Measurements from ENCODE around the gene SEMA5B. TPM values are rescaled to one million over a fixed set of nuclear protein-coding genes. Genes with fewer than 3 reads are reported as not detected.

The SEMA5B gene
- total RNA-seq, 2 donors from 2014 or later: 0.51 to 3.5 TPM

DNA sequence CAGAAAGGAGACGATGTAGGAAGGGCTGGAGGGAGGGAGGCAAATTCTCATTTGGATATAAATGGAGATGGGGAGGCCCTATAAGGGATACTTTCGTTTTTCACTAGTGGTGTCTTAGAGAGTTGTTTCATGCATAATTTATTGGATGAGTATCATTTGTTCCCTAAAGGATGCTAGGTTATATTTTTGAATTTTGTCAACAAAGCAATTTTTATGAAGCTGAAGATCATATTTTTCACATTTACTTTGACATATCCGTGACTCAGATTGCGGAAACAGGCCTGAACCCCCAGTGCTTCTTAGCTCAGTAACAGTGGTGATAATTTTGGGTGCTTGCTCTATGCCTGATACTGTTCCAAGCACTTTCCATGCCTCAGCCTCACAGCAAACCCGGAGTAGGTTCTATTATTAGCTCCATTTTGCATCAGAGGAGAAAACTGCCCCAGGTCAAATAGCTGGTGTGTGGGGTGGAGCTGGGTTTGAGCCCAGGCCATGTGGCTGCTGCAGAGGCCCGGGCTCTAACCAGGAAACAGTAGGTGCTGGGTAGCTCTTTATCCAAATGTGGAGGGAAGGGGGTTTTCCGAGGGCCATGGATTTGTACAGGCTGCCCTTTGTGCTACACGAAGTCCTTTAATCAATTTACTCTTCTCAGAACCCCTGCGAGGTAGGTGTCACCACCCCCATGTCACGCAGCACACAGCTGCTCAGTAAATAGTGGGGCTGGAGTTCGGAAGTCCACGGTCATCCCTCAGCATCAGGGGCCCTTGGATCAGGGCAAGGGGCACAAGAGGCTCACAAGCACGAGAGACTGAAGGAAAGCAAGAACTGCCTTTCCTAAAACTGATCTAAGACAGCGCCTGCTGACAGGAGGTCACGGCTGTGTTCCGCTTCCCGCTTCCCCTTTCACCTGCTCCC lies 133.6 kb downstream of the SEMA5B start:
- Histone ChIP-seq H3K36me3 (no peaks in the 10 kb centered on the region), H3K27me3 (no peaks in the 10 kb centered on the region), H3K4me3 (no peak overlapping the region), H3K4me1 (peaks cover 0 to 12% of the 10 kb centered on the region in 2 donors), H3K9me3 (no peaks in the 10 kb centered on the region), H3K27ac (no peak overlapping the region)
- TF ChIP-seq, protein P1, sequence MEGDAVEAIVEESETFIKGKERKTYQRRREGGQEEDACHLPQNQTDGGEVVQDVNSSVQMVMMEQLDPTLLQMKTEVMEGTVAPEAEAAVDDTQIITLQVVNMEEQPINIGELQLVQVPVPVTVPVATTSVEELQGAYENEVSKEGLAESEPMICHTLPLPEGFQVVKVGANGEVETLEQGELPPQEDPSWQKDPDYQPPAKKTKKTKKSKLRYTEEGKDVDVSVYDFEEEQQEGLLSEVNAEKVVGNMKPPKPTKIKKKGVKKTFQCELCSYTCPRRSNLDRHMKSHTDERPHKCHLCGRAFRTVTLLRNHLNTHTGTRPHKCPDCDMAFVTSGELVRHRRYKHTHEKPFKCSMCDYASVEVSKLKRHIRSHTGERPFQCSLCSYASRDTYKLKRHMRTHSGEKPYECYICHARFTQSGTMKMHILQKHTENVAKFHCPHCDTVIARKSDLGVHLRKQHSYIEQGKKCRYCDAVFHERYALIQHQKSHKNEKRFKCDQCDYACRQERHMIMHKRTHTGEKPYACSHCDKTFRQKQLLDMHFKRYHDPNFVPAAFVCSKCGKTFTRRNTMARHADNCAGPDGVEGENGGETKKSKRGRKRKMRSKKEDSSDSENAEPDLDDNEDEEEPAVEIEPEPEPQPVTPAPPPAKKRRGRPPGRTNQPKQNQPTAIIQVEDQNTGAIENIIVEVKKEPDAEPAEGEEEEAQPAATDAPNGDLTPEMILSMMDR (IDR thresholded peaks at IDR 0.05): no peak
- no peak for DNase-seq (ENCODE audit: low spot score)

DNA sequence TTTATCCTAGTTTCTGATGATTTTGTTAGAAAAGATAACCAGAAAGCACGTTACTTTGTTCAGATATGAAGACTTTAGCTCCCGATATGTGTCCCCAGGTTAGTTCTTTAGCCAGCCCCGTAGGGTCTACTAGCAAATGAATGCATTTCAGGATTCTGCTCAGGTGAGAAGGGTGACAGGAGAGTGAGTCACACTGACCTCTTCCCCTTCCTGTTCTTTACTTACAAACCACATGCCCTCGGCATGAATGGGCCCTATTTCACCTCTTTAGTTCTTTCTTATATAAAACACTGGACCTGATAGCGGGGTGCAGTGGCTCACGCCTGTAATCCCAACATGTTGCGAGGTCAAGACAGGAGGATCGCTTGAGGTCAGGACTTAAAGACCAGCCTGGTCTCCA lies 134.3 kb downstream of the SEMA5B start:
- no peaks in the 10 kb centered on the region for H3K36me3 ChIP-seq
- TF ChIP-seq, protein P1 (IDR thresholded peaks at IDR 0.05): no peak
- H3K4me3 ChIP-seq: no peak overlapping the region
- H3K27ac ChIP-seq: no peak overlapping the region
- no peaks in the 10 kb centered on the region for H3K27me3 ChIP-seq
- no peak for DNase-seq (ENCODE audit: low spot score)
- no peaks in the 10 kb centered on the region for H3K9me3 ChIP-seq
- H3K4me1 ChIP-seq: peaks cover 0 to 12% of the 10 kb centered on the region in 2 donors

DNA sequence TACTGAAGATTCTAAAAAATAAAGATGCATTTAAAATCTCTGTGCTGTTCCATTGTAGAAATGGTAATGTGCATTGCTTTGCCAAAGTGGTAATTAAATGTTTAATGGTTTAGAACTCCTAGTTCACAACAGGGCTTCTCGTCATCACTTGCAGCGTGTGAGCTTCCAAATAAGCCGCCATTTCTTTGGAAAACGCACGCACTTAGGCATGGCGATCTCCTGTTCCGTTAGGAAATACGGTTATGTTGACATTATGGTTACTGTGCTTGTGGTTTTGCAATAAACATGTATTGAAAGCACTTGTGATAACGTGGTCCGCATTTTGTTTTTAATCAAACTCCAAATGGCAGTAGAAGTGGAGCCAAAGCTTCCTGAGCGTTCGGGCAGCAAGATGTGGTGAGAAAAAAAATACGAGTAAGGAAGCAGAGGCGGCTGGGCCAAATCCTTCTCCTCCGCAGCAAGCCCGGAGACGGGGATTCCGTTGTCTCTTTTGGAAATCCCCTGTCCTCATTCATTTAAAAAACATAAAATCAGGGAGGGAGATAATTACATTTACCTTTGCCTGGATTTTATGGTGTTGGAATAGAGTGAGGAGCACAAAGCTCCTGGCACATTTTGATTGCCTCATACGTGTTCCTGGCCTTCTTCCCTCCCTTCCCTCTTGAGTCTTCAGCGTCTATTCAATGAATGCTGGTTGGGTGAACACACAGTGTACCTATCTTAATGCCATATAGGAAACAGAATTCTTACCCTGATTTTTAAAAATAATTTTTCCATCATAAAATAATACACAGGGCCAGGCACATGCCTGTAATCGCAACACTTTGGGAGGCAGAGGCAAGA lies 135.2 kb downstream of the SEMA5B start:
- Histone ChIP-seq H3K27me3 (no peaks in the 10 kb centered on the region), H3K27ac (no peak overlapping the region), H3K9me3 (no peaks in the 10 kb centered on the region), H3K36me3 (no peaks in the 10 kb centered on the region), H3K4me1 (peaks cover 0 to 12% of the 10 kb centered on the region in 2 donors), H3K4me3 (no peak overlapping the region)
- TF ChIP-seq, protein P1 (IDR thresholded peaks at IDR 0.05): no peak
- DNase-seq (ENCODE audit: low spot score): no peak

DNA sequence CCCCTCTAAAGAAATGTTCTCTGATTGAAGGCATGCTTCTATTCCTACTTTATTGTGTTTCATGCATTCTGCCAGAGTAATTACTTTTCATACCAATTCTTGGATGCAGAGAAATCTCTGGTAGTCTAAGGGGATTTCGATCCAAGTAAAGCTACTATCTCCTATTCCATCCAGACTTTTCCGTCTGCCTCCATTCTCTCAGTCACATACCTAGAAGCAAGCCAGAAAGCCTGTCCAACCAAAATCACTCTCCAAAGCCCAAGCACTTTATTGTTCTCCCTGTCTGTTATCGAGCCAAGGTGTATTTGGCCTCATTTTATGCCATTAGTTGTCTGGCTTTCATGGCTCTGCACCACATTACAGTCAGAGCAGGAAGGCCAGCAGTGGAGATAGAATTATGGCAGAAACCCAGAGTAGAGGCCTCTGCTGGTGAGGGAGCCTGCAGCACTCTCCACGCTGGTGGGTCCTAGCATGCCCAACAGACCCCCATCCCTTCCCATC lies 136.8 kb downstream of the SEMA5B start:
- Histone ChIP-seq H3K4me3 (no peak overlapping the region), H3K36me3 (no peaks in the 10 kb centered on the region)
- TF ChIP-seq, protein P1 (IDR thresholded peaks at IDR 0.05): no peak

DNA sequence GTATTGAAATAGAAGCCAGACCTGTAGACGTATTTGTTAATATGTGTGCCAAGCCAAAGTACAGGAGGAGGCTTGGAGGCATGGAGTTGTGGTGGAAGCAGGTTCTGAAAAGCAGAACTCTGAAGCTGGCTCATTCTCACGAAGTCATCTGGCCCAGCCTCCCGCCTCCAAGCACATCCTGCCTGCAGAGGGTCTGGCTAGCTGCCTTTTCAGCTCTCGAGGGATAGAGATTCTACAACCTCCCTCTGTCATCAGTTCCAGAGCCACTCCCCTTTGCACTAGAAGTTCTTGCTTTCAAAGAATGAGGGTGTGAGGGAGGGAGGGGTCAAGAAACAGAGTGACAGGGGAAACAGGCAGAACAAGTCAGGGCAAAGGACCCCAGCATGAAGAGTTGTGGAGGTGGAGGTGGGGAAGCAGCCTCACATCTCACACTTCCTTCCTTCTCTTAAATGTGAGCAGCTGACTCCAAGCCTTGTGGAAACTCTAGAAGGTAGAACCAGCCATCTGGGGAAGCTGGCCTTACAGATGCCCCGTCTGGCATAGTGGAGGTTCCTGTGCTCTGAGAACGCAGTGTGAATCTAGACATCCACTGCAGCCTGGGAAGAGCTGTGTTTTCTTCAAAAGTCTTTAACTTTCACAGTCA lies 137.4 kb downstream of the SEMA5B start:
- Histone ChIP-seq H3K9me3 (no peaks in the 10 kb centered on the region), H3K4me3 (no peak overlapping the region), H3K27me3 (no peaks in the 10 kb centered on the region), H3K4me1 (peaks cover 0 to 12% of the 10 kb centered on the region in 2 donors), H3K27ac (no peak overlapping the region), H3K36me3 (no peaks in the 10 kb centered on the region)
- DNase-seq (ENCODE audit: low spot score): no peak
- TF ChIP-seq, protein P1 (IDR thresholded peaks at IDR 0.05): no peak

More for the DNA sequence above, 136.8 kb downstream of the SEMA5B start:
- no peaks in the 10 kb centered on the region for H3K27me3 ChIP-seq
- DNase-seq (ENCODE audit: low spot score): no peak
- no peaks in the 10 kb centered on the region for H3K9me3 ChIP-seq
- H3K4me1 ChIP-seq: peaks cover 0 to 12% of the 10 kb centered on the region in 2 donors
- H3K27ac ChIP-seq: no peak overlapping the region

Data from right atrium auricular region (tissue), 2 donors.